ENCODE data around the gene PHF12.

The PHF12 gene

DNA sequence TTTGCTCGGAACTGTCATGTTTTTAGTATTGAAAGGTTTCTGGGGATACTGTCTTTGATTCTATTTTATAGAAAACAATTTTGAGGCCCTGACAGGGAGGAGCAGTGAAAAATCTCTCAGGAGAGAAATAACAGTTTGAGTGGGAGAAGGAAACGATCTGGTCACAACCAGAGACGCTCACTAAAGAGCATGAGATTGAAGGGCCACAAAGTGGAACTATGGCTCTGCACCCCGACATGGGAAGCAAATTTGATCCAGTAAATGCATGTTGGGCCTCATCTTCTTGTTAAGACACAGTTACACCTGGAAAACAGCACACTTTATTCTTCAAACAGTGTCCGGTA is 96.0 kb downstream of the PHF12 start:
- Histone ChIP-seq H3K27me3 (ENCODE audit: control insufficient read depth, insufficient read depth, low read length) (no peaks in the 10 kb centered on the region), H3K9ac (ENCODE audit: low read length) (peak overlapping the region; percentile 74), H3K4me1 (ENCODE audit: control insufficient read depth, low read depth, low read length) (peaks cover 3% of the 10 kb centered on the region), H3K4me3 (ENCODE audit: low read length) (peak overlapping the region; percentile 87), H3K9me3 (ENCODE audit: control insufficient read depth, low read depth, low read length) (no peaks in the 10 kb centered on the region), H3K27ac (ENCODE audit: low read length) (peak overlapping the region; percentile 19), H3K36me3 (ENCODE audit: control insufficient read depth, low read depth, low read length) (peaks cover 23% of the 10 kb centered on the region)

All from iPS-18a (cell line).